ENCODE data around the gene UBR3.

The UBR3 gene

DNA sequence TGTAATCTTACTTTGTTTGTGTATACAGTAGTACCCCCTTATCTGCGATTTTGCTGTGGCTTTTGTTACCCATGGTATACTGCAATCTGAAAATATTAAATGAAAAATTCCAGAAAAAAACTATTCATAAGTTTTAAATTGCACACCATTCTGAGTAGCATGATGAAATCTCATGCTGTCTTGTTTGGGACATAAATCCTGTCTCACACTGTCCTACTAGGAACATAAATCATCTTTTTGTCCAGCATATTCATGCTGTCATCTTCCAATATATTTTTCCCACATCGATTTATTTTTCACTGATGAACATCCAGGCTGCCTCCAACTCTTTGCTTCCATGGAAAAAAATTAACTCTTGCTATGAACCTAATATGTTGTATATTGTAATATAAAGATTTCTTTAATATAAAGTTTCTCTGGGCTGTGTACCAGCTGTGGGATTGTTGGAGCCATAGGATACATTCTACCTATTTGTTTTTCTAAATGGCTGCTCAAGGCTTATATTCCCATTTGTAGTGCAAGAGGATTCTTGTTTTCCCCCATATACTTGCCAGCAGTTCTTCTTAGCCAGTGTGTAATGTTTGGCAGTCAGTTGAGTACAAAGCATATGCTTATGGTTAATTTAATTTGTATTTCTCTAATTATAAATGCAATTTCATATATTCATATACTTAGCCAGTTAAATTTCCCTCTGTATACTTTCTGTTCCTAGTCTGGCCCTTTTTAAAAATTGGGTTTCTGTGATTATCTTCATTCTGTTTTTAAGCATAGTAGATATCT is 236.4 kb downstream of the UBR3 start:
- Histone ChIP-seq H3K4me3 (ENCODE audit: low read length) (no peak overlapping the region), H3K36me3 (ENCODE audit: insufficient read depth, low read length) (peaks cover 21% of the 10 kb centered on the region), H3K27me3 (ENCODE audit: insufficient read depth, low read length) (no peaks in the 10 kb centered on the region), H3K9me3 (ENCODE audit: insufficient read depth, low read depth, low read length) (no peaks in the 10 kb centered on the region), H3K9ac (ENCODE audit: low read depth, low read length) (no peak overlapping the region), H3K27ac (ENCODE audit: low read depth, low read length) (no peak overlapping the region), H3K4me1 (ENCODE audit: insufficient read depth, low read length) (no peaks in the 10 kb centered on the region)
- 90% methylated on average over 2 of the region's 2 CpGs for WGBS

DNA sequence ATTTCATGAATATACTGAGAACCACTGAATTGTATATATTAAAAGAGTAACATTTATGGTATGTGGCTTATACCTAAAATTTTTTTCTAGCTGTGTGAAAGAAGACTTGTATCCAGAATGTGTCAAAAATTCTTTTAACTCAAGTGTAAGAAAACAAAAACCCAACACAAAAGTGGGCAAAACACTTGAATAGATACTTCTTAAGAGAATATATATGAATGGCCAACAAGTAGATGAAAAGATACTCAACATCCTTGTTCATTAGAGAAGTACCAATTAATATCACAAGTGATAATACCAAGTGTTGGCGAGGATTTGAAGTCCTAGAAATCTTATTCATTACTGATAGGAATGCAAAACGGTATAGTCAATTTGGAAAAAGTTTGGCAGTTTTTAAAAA is 243.5 kb downstream of the UBR3 start:
- WGBS = no CpG with 5 or more reads among the region's 2 CpGs
- Histone ChIP-seq H3K36me3 (ENCODE audit: insufficient read depth, low read length) (peaks cover 30% of the 10 kb centered on the region), H3K9ac (ENCODE audit: low read depth, low read length) (no peak overlapping the region), H3K9me3 (ENCODE audit: insufficient read depth, low read depth, low read length) (peaks cover 14% of the 10 kb centered on the region; the same call in 1 of the 2 replicates), H3K27me3 (ENCODE audit: insufficient read depth, low read length) (no peaks in the 10 kb centered on the region), H3K4me3 (ENCODE audit: low read length) (no peak overlapping the region), H3K27ac (ENCODE audit: low read depth, low read length) (no peak overlapping the region), H3K4me1 (ENCODE audit: insufficient read depth, low read length) (0 out of 2 replicates have a peak, but pooled peaks cover 13% of the 10 kb centered on the region)

DNA sequence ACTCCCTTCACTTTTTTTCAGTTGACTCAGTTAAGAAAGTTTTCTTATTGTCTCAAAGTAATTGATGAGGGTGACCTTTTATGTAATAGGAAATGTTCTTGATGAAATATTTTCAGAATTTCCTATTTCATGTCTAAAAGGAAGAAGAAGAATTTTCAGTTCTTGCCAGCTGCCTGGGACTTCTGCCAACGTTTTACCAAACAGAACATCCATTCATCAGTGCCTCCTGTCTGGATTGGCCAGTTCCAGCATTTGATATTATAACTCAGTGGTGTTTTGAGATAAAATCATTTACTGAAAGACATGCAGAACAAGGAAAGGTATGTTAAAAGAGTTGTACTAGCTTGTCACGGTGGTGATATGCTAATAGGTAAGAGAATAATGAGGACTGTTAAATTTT is 246.0 kb downstream of the UBR3 start:
- H3K27ac ChIP-seq (ENCODE audit: low read depth, low read length) = no peak overlapping the region

DNA sequence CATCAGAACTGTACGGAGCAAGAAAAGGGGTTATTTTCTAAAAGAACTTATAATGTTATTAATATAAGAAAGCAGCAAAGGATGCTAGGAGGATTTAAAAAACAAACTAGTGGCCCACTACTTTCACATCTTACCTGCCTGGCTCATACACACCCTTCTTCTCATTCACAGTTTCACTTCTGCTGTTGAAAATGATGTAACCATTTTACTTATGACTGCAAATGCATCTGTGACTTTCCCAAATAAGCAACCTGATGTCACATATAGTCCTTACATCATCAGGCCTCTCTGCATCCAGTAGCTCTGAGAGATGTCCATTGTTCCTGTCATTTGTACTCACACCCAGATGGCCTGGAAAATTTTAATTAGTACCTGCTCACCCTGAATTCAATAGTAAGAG is 248.9 kb downstream of the UBR3 start:
- Histone ChIP-seq H3K4me3 (ENCODE audit: low read length) (no peak overlapping the region), H3K4me1 (ENCODE audit: insufficient read depth, low read length) (peaks cover 50% of the 10 kb centered on the region), H3K27me3 (ENCODE audit: insufficient read depth, low read length) (no peaks in the 10 kb centered on the region), H3K27ac (ENCODE audit: low read depth, low read length) (no peak overlapping the region), H3K9ac (ENCODE audit: low read depth, low read length) (no peak overlapping the region), H3K9me3 (ENCODE audit: insufficient read depth, low read depth, low read length) (0 out of 2 replicates have a peak, but pooled peaks cover 6% of the 10 kb centered on the region), H3K36me3 (ENCODE audit: insufficient read depth, low read length) (peaks cover 5% of the 10 kb centered on the region; the same call in 1 of the 2 replicates)
- no CpG with 5 or more reads among the region's 1 CpG for WGBS

More for the DNA sequence above, 246.0 kb downstream of the UBR3 start:
- WGBS = 86% methylated on average over 1 of the region's 2 CpGs
- Histone ChIP-seq H3K9ac (ENCODE audit: low read depth, low read length) (no peak overlapping the region), H3K4me3 (ENCODE audit: low read length) (no peak overlapping the region), H3K36me3 (ENCODE audit: insufficient read depth, low read length) (peaks cover 25% of the 10 kb centered on the region), H3K9me3 (ENCODE audit: insufficient read depth, low read depth, low read length) (peaks cover 14% of the 10 kb centered on the region; the same call in 1 of the 2 replicates), H3K4me1 (ENCODE audit: insufficient read depth, low read length) (peaks cover 27% of the 10 kb centered on the region), H3K27me3 (ENCODE audit: insufficient read depth, low read length) (no peaks in the 10 kb centered on the region)

DNA sequence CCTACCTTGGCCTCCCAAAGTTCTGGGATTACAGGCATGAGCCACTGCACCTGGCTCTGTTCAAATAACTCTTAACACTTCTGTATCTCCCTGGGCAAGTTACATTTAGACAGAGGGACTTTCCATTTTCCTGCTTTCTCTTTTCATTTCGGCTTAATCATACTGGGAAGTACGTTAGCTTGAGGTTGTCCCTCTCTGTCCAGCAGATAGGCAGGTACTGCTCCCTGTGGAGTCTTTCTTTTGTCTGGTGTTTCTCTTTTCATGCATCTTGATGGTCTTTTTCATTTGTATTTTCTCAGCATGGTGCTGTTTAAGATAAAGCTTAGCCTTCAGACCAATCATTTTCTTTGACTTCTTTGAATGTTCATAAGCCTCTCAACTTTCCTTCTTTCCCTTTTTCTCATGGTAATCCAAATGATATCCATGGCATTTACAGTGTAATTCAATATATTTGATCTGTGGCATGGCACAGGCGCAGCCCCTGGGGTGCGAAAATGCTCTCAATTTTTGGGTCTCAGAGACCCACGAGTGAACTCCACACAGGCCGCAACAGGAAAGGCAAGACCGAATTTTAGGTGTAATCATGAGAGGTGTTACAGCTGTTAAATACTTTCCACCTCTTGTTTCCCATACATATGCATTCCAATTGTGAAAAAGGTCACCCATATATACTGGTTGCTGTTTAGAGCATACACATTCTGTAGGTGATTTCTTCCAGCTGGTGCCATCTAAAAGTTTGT is 250.7 kb downstream of the UBR3 start:
- Histone ChIP-seq H3K9me3 (ENCODE audit: insufficient read depth, low read depth, low read length) (no peaks in the 10 kb centered on the region), H3K4me3 (ENCODE audit: low read length) (no peak overlapping the region), H3K9ac (ENCODE audit: low read depth, low read length) (no peak overlapping the region), H3K27ac (ENCODE audit: low read depth, low read length) (peak overlapping the region; percentile 87), H3K36me3 (ENCODE audit: insufficient read depth, low read length) (peaks cover 6% of the 10 kb centered on the region; the same call in 1 of the 2 replicates), H3K4me1 (ENCODE audit: insufficient read depth, low read length) (peaks cover 52% of the 10 kb centered on the region), H3K27me3 (ENCODE audit: insufficient read depth, low read length) (no peaks in the 10 kb centered on the region)
- WGBS = 50% methylated on average over 7 of the region's 7 CpGs

DNA sequence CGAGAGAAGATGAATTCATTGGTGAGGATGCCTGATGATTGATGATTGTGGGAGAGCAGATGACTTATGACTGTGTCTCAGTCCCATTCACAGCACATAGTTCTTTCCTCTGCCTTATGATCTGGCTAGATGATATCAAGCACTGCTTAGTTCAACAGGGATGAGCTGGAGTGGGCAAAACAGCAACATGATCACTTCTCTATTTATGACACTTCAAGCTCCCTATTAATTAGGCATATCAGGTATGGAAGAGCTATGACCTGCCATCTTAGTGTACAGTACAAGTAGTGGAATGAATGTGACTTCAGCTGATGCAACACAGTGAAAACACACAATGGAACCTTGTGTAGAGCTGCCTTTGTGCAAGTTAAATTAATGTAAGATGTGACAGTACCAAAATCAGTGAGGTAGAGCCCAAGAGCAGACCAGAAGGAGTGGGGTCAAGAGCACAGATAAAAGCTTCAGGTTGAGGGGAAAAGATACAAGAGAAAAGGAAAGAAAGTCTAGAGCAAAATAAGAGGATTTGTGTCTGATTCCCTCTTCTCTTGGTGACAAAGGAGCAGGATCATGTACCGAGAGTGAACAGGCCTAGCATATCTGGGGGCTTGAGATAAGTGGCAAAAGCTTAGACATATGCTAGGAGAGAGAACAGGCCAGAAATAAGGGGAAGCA is 257.7 kb downstream of the UBR3 start:
- Histone ChIP-seq H3K9ac (ENCODE audit: low read depth, low read length) (no peak overlapping the region), H3K4me3 (ENCODE audit: low read length) (no peak overlapping the region), H3K27ac (ENCODE audit: low read depth, low read length) (peak overlapping the region; percentile 73), H3K36me3 (ENCODE audit: insufficient read depth, low read length) (peaks cover 6% of the 10 kb centered on the region; the same call in 1 of the 2 replicates), H3K9me3 (ENCODE audit: insufficient read depth, low read depth, low read length) (no peaks in the 10 kb centered on the region), H3K27me3 (ENCODE audit: insufficient read depth, low read length) (no peaks in the 10 kb centered on the region), H3K4me1 (ENCODE audit: insufficient read depth, low read length) (peaks cover 52% of the 10 kb centered on the region)
- 92% methylated on average over 2 of the region's 2 CpGs for WGBS

DNA sequence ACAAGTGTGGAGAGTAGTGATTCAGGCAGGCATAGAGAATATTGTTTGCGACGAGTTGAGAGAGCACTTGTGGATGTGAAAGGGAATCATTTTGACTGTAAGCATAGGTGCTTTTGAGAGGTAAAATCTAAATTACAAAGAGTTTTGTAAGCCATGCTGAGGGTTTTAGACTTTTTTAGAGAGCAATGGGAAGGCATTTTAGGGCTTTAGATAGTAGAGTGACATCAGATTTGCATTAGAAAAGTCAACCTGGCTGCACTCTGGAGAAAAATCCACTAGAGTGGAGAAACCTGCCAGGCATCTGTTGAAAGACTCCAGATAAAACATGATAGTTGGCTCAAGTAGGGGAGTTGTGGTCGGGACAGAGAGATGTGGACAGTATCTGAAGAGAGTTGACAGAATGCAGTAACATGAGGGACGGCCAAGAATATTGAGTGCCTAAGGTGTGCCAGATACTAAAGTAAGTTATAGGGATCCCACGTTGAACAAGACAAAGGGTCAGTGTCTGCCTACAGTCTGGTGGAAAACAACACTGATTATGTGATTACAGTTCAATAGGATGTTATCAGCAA is 258.9 kb downstream of the UBR3 start:
- Histone ChIP-seq H3K27me3 (ENCODE audit: insufficient read depth, low read length) (no peaks in the 10 kb centered on the region), H3K4me3 (ENCODE audit: low read length) (no peak overlapping the region), H3K9ac (ENCODE audit: low read depth, low read length) (no peak overlapping the region), H3K36me3 (ENCODE audit: insufficient read depth, low read length) (peaks cover 6% of the 10 kb centered on the region; the same call in 1 of the 2 replicates), H3K9me3 (ENCODE audit: insufficient read depth, low read depth, low read length) (no peaks in the 10 kb centered on the region), H3K4me1 (ENCODE audit: insufficient read depth, low read length) (peaks cover 46% of the 10 kb centered on the region), H3K27ac (ENCODE audit: low read depth, low read length) (peak overlapping the region; percentile 73)
- WGBS = 45% methylated on average over 5 of the region's 5 CpGs

DNA sequence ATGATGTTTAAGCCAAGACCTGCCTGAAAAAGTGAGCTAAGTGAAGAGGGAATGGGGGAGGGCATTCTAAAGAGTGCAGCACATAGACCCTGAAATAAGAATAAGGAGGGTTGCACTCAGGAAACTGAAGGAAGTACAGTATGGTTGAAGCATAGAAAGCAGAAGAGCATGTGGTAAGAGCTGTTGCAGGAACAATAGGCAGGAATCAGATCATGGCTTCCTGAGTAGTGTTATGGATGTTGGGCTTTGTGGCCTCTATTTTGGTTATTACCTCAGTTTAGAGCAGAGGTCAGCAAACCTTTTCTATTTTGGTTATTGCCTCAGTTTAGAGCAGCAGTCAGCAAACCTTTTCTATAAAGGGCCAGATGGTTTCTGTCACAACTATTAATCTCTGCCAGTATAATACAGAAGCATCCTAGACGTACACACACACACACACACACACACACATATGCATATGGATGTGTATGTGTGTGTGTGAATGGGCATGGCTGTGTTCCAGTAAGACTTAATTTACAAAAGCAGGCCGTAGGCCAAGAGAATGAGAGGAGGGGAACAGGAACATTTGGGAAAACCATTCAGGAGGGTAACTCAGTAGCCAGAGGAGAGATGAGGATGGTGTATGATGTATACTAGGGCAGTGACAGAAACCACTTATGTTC is 259.6 kb downstream of the UBR3 start:
- H3K27me3 ChIP-seq (ENCODE audit: insufficient read depth, low read length) = no peaks in the 10 kb centered on the region
- peak overlapping the region; percentile 73 for H3K27ac ChIP-seq (ENCODE audit: low read depth, low read length)
- H3K36me3 ChIP-seq (ENCODE audit: insufficient read depth, low read length) = peaks cover 2% of the 10 kb centered on the region; the same call in 1 of the 2 replicates
- H3K9ac ChIP-seq (ENCODE audit: low read depth, low read length) = no peak overlapping the region
- H3K4me1 ChIP-seq (ENCODE audit: insufficient read depth, low read length) = peaks cover 46% of the 10 kb centered on the region
- peaks cover 6% of the 10 kb centered on the region for H3K9me3 ChIP-seq (ENCODE audit: insufficient read depth, low read depth, low read length)
- H3K4me3 ChIP-seq (ENCODE audit: low read length) = no peak overlapping the region
- 91% methylated on average over 1 of the region's 2 CpGs for WGBS

DNA sequence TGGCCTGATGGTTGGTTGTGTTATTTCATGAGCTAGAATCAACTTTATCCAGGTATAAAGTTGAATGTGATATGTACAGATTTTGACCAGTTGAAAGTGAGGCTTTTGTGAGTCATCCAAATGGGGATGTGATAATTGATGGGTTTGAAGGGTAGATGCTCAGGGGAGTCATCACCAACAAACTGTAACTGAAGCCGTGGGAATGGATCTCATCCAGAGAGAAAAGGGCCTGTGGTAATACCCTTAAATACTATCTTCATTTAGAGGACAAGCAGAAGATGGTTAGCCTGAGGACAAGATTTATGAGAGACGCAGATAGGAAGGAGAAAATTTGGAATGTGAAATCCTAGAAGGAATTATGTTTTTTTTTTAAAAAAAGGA is 260.1 kb downstream of the UBR3 start:
- Histone ChIP-seq H3K36me3 (ENCODE audit: insufficient read depth, low read length) (no peaks in the 10 kb centered on the region), H3K4me3 (ENCODE audit: low read length) (no peak overlapping the region), H3K4me1 (ENCODE audit: insufficient read depth, low read length) (peaks cover 46% of the 10 kb centered on the region), H3K9me3 (ENCODE audit: insufficient read depth, low read depth, low read length) (peaks cover 11% of the 10 kb centered on the region), H3K27me3 (ENCODE audit: insufficient read depth, low read length) (no peaks in the 10 kb centered on the region), H3K9ac (ENCODE audit: low read depth, low read length) (no peak overlapping the region), H3K27ac (ENCODE audit: low read depth, low read length) (no peak overlapping the region)
- WGBS = 98% methylated on average over 2 of the region's 2 CpGs

DNA sequence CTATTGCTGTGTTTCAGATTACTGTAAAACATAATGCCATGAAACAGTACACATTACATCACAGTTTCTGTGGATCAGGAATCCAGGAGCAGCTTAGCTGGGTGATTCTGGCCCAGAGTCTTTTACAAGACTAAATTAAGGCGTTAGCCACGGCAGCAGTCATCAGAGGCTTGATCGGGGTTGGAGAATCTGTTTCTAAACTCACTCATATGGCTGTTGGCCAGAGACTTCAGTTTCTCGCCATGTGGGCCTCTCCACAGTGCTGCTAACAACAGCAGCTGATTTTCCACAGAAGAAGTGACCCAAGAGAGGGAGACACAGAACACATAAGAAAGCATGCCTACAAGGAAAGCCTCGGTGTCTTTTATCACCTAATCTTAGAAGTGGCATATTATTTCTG is 261.5 kb downstream of the UBR3 start:
- Histone ChIP-seq H3K36me3 (ENCODE audit: insufficient read depth, low read length) (no peaks in the 10 kb centered on the region), H3K9me3 (ENCODE audit: insufficient read depth, low read depth, low read length) (peaks cover 17% of the 10 kb centered on the region), H3K27ac (ENCODE audit: low read depth, low read length) (no peak overlapping the region), H3K27me3 (ENCODE audit: insufficient read depth, low read length) (no peaks in the 10 kb centered on the region), H3K9ac (ENCODE audit: low read depth, low read length) (no peak overlapping the region), H3K4me3 (ENCODE audit: low read length) (no peak overlapping the region), H3K4me1 (ENCODE audit: insufficient read depth, low read length) (peaks cover 34% of the 10 kb centered on the region)
- 97% methylated on average over 5 of the region's 5 CpGs for WGBS

Data from HUES64 (cell line).